ENCODE measurements around the gene GLRX5. TPM values are rescaled to one million over a fixed set of nuclear protein-coding genes. Genes with fewer than 3 reads are reported as not detected.
A peak's percentile ranks its signal among the peaks of the same experiment; 100 is the strongest.

The GLRX5 gene
- polyA plus RNA-seq, 1 experiment, result 15.3 TPM

GRCh38 chr14:95516554-95517181 lies 18.2 kb upstream of the GLRX5 start, which contains the start of gene SYNE3:
TSS of gene SYNE3 (minus strand) at chr14:95516650. CDS start at chr14:95475821, 40,829 bp downstream.
- TF ChIP-seq, protein P1, sequence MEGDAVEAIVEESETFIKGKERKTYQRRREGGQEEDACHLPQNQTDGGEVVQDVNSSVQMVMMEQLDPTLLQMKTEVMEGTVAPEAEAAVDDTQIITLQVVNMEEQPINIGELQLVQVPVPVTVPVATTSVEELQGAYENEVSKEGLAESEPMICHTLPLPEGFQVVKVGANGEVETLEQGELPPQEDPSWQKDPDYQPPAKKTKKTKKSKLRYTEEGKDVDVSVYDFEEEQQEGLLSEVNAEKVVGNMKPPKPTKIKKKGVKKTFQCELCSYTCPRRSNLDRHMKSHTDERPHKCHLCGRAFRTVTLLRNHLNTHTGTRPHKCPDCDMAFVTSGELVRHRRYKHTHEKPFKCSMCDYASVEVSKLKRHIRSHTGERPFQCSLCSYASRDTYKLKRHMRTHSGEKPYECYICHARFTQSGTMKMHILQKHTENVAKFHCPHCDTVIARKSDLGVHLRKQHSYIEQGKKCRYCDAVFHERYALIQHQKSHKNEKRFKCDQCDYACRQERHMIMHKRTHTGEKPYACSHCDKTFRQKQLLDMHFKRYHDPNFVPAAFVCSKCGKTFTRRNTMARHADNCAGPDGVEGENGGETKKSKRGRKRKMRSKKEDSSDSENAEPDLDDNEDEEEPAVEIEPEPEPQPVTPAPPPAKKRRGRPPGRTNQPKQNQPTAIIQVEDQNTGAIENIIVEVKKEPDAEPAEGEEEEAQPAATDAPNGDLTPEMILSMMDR (IDR thresholded peaks at IDR 0.05; ENCODE audit: insufficient read depth, low read depth, low read length), result no peak
- no peaks in the 10 kb centered on the region for H3K27me3 ChIP-seq (ENCODE audit: control insufficient read depth, insufficient read depth, low read length)
- peak within 1 kb of the TSS; percentile 60 for H3K4me3 ChIP-seq (ENCODE audit: low read depth, low read length)
- POLR2A ChIA-PET, result interaction anchor here (0.6 kb wide), 1 partner anchor 8 kb away, joined by 3 read pairs; no protein-coding TSS in a partner anchor
- H3K36me3 ChIP-seq (ENCODE audit: control insufficient read depth, insufficient read depth, low read length), result no peaks in the 10 kb centered on the region
- CTCF ChIA-PET, result interaction anchor here (1.0 to 5.0 kb wide), 4 partner anchors 10 to 73 kb away, joined by 3 to 32 read pairs (median 12); no protein-coding TSS in a partner anchor
- DNase-seq (ENCODE audit: low read depth), result no peak

DNA sequence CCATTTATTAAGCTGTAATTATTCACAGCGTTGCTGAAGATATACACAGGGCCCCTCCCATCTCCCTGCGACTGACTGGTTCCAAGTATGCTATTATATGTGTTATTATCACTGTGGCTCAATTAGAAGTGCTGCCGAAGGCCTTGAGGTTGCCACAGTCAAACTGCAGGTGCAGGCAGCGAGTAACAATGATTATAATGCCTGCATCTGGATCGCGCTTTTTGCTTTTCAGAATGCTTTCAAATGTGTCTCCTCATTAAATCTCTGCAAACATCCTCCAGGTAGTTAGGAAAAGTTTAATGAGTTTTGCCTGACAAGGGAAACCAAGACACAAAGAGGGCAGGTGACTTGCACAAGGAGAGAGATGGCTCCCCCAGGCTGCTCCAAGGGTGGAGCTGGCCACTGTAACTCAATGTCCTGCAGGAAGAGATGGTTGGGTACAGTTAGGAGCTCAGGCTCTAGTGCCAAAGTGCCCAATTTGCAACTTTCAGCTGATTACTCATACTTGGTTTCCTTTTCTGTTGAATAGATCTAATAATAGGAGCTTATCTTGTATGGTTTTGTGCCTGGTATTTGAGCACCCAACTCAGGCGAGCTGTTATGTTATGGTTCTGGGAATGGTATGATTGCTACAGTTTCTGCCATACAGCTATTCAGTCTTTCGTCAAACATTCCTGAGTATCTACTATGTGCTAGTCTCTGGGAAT lies 16.7 kb upstream of the GLRX5 start:
- TF ChIP-seq, protein P1 (IDR thresholded peaks at IDR 0.05; ENCODE audit: insufficient read depth, low read depth, low read length), result no peak
- H3K27me3 ChIP-seq (ENCODE audit: control insufficient read depth, insufficient read depth, low read length), result no peaks in the 10 kb centered on the region
- no peak overlapping the region for H3K4me3 ChIP-seq (ENCODE audit: low read depth, low read length)
- ChIA-PET CTCF (interaction anchor here (0.7 to 1.3 kb wide), 6 partner anchors 9 to 85 kb away, joined by 3 to 7 read pairs (median 4); no protein-coding TSS in a partner anchor), POLR2A (no interaction called here)
- H3K36me3 ChIP-seq (ENCODE audit: control insufficient read depth, insufficient read depth, low read length), result no peaks in the 10 kb centered on the region
- no peak for DNase-seq (ENCODE audit: low read depth)

DNA sequence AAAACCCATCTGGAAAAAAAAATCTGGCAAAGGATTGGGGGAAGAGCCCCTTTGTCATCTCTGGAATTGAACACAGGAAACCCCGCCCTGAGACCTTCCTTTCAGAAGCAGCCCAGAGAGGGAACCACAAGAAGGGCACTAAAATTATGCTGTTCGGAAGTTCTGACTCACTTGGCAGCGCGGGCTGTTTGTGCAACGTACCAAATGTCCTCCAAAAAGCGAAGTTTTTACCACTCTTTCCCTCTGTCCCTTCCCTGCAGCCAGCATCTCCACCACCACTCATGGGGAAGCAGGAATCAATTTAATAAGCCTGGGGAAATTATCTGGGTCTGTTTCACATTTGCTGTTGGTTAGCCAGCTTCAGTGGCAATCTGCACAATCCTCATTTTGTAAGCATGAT lies 15.2 kb upstream of the GLRX5 start:
- DNase-seq (ENCODE audit: low read depth), result peak; percentile 71
- CTCF ChIA-PET, result interaction anchor here (1.0 to 1.5 kb wide), 4 partner anchors 12 to 80 kb away, joined by 3 to 8 read pairs (median 3); no protein-coding TSS in a partner anchor
- no peak overlapping the region for H3K4me3 ChIP-seq (ENCODE audit: low read depth, low read length)
- TF ChIP-seq, protein P1 (IDR thresholded peaks at IDR 0.05; ENCODE audit: insufficient read depth, low read depth, low read length), result no peak
- no peaks in the 10 kb centered on the region for H3K27me3 ChIP-seq (ENCODE audit: control insufficient read depth, insufficient read depth, low read length)
- H3K36me3 ChIP-seq (ENCODE audit: control insufficient read depth, insufficient read depth, low read length), result no peaks in the 10 kb centered on the region
- POLR2A ChIA-PET, result interaction anchor here (0.6 kb wide), 1 partner anchor 37 kb away, joined by 4 read pairs; no protein-coding TSS in a partner anchor

DNA sequence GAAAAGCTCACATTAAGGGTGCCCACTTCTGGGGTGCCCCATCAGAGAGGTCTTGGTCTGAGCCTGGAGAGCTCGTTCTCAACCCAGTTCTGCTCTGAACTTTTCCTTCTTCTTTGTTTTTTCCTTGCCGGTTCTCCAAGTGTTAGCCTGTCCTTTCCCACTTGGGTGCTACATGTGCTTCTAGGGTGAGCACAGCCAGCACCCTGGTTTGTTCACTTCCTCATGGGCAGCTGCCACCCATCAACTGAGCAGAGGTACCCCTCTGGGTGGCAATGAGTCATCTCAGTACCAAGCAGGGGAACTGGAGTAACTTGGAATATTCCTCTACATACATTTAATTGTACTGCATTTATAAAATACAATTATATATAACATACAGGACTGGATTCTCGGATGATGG lies 14.5 kb upstream of the GLRX5 start:
- no peak overlapping the region for H3K4me3 ChIP-seq (ENCODE audit: low read depth, low read length)
- TF ChIP-seq, protein P1 (IDR thresholded peaks at IDR 0.05; ENCODE audit: insufficient read depth, low read depth, low read length), result no peak
- no peaks in the 10 kb centered on the region for H3K36me3 ChIP-seq (ENCODE audit: control insufficient read depth, insufficient read depth, low read length)
- no peak for DNase-seq (ENCODE audit: low read depth)
- H3K27me3 ChIP-seq (ENCODE audit: control insufficient read depth, insufficient read depth, low read length), result no peaks in the 10 kb centered on the region
- ChIA-PET CTCF (interaction anchor here (0.6 to 1.5 kb wide), 4 partner anchors 13 to 78 kb away, joined by 3 to 8 read pairs (median 4); no protein-coding TSS in a partner anchor), POLR2A (interaction anchor here (0.6 kb wide), 1 partner anchor 37 kb away, joined by 4 read pairs; no protein-coding TSS in a partner anchor)

DNA sequence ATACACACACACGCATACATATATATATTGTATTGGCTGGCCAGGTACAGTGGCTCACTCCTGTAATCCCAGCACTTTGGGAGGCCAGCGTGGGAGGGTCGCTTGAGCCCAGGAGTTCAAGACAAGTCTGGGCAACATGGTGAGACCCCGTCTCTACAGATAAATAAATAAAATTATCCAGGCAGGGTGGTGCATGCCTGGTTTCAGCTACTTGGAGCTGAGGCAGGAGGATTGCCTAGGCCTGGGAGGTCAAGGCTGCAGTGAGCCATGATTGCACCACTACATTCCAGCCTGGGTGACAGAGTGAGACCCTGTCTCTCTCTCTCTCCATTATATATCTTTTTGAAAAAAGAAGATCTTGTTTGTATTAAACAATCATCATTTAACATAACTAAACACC lies 13.8 kb upstream of the GLRX5 start:
- no peak overlapping the region for H3K4me3 ChIP-seq (ENCODE audit: low read depth, low read length)
- H3K27me3 ChIP-seq (ENCODE audit: control insufficient read depth, insufficient read depth, low read length), result no peaks in the 10 kb centered on the region
- POLR2A ChIA-PET, result no interaction called here
- TF ChIP-seq, protein P1 (IDR thresholded peaks at IDR 0.05; ENCODE audit: insufficient read depth, low read depth, low read length), result no peak
- H3K36me3 ChIP-seq (ENCODE audit: control insufficient read depth, insufficient read depth, low read length), result no peaks in the 10 kb centered on the region
- CTCF ChIA-PET, result interaction anchor here (0.6 to 1.5 kb wide), 2 partner anchors 12 to 79 kb away, joined by 5 to 8 read pairs; no protein-coding TSS in a partner anchor
- no peak for DNase-seq (ENCODE audit: low read depth)
